GM06990 (cell line): ENCODE results near the gene SRRT.
"Not testable (repeated sequence)": the region's sequence is repeated elsewhere in the genome, so short reads cannot be mapped to it uniquely, and the experiment has no call there.

Source experiments
- DNase-seq: peaks from one replicate; pipeline ENCODE4 v3.0.0-alpha.2; 2011; ENCODE audit not compliant: insufficient read length; ENCODE audit errors: extremely low read depth
- H3K27me3 ChIP-seq: replicated peaks from 2 replicates; pipeline ENCODE4 v1.6.0; 2011; ENCODE audit warnings: low read length; ENCODE audit not compliant: control insufficient read depth, insufficient read depth
- H3K36me3 ChIP-seq: 2 replicates; pipeline ENCODE4 v1.5.1; 2011; ENCODE audit warnings: low read length; ENCODE audit not compliant: control insufficient read depth, insufficient read depth
- H3K4me3 ChIP-seq: replicated peaks from 2 replicates; pipeline ENCODE4 v1.5.1; 2011; ENCODE audit warnings: low read depth, mild to moderate bottlenecking, control low read depth, low read length
- TF ChIP-seq, protein P1 (sequence below): IDR thresholded peaks from 2 replicates; pipeline ENCODE4 v1.5.1; 2011; ENCODE audit warnings: low read length, control low read depth, mild to moderate bottlenecking, inconsistent platforms; ENCODE audit not compliant: insufficient read depth, poor library complexity, severe bottlenecking

The SRRT gene

GRCh38 chr7:100911484-100911883 lies 36.6 kb downstream of the SRRT start:
- H3K36me3 ChIP-seq, result no peaks in the 10 kb centered on the region
- no peak for DNase-seq
- TF ChIP-seq, protein P1, sequence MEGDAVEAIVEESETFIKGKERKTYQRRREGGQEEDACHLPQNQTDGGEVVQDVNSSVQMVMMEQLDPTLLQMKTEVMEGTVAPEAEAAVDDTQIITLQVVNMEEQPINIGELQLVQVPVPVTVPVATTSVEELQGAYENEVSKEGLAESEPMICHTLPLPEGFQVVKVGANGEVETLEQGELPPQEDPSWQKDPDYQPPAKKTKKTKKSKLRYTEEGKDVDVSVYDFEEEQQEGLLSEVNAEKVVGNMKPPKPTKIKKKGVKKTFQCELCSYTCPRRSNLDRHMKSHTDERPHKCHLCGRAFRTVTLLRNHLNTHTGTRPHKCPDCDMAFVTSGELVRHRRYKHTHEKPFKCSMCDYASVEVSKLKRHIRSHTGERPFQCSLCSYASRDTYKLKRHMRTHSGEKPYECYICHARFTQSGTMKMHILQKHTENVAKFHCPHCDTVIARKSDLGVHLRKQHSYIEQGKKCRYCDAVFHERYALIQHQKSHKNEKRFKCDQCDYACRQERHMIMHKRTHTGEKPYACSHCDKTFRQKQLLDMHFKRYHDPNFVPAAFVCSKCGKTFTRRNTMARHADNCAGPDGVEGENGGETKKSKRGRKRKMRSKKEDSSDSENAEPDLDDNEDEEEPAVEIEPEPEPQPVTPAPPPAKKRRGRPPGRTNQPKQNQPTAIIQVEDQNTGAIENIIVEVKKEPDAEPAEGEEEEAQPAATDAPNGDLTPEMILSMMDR, result no peak
- no peaks in the 10 kb centered on the region for H3K27me3 ChIP-seq
- no peak overlapping the region for H3K4me3 ChIP-seq

DNA sequence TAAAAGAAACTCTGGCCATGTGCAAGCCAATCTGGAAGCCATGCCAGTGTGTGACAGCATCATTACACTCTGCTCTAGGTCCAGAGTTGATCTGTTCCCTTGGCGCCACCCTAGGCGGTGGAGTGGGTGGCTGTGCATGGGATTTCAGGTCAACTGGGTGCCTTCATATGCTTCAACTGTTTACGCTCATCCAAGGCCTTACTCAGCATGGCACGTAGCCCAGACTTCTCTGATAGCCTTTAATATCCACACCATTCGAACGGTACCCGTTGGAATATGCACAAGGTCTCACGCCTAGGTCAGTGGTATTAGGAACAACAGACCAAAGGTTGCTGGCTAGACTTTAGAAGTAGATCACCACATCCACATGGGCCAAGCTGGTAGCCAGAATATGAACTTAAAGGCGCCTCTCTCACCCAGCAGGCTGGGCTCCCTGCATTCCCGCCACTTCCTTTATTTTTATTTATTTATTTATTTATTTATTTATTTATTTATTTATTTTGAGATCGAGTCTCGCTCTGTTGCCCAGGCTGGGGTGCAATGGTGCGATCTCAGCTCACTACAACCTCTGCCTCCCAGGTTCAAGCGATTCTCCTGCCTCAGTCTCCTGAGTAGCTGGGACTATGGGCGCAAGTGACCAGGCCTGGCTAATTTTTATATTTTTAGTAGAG lies 39.4 kb downstream of the SRRT start:
- H3K4me3 ChIP-seq, result no peak overlapping the region
- TF ChIP-seq, protein P1, result no peak
- DNase-seq, result no peak

DNA sequence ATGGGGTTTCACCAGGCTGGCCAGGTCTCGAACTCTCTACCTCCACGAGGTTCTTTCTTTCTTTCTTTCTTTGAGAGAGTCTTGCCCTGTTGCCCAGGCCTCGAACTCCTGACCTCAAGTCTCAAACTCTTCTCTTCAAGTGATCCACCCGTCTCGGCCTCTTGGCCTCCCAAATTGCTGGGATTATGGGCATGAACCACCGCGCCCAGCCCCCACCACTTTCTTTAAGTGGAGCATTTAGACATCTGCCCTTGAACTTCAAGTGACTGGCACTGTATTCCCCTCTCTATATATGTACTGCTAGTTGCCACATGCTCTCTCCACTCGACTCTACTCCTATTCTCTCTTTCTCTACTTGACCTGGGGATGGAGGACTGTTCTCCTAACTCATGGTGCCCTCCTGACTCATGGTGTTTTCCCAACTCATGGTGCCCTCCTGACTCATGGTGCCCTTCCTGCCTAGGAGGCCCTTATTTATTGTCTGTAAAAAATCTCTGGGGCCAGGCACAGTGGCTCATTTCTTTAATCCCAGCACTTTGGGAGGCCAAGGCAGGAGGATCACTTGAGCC lies 40.1 kb downstream of the SRRT start:
- Histone ChIP-seq H3K27me3 (no peaks in the 10 kb centered on the region), H3K4me3 (no peak overlapping the region), H3K36me3 (no peaks in the 10 kb centered on the region)
- DNase-seq, result no peak
- TF ChIP-seq, protein P1, result no peak

More for the DNA sequence above, 39.4 kb downstream of the SRRT start:
- no peaks in the 10 kb centered on the region for H3K27me3 ChIP-seq
- H3K36me3 ChIP-seq, result no peaks in the 10 kb centered on the region

DNA sequence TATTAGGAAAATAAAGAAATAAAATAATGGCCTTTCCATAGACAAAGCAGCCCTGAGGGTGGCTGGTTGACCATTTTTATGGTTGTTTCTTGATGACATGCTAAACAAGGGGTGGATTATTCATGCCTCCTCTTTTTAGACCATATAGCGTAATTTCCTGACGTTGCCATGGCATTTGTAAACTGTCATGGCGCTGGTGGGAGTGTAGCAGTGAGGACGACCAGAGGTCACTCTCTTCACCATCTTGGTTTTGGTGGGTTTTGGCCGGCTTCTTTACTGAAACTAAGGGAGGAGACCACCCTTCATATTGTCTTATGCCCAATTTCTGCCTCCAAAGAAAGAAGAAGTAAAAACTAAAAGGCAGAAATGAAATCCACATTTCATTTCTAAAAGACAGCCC lies 44.4 kb downstream of the SRRT start:
- not testable (repeated sequence) for H3K36me3 ChIP-seq, H3K4me3 ChIP-seq, H3K27me3 ChIP-seq, DNase-seq

GRCh38 chr7:100919779-100920437 lies 45.0 kb downstream of the SRRT start:
- H3K4me3 ChIP-seq, H3K36me3 ChIP-seq, H3K27me3 ChIP-seq, DNase-seq: not testable (repeated sequence)

DNA sequence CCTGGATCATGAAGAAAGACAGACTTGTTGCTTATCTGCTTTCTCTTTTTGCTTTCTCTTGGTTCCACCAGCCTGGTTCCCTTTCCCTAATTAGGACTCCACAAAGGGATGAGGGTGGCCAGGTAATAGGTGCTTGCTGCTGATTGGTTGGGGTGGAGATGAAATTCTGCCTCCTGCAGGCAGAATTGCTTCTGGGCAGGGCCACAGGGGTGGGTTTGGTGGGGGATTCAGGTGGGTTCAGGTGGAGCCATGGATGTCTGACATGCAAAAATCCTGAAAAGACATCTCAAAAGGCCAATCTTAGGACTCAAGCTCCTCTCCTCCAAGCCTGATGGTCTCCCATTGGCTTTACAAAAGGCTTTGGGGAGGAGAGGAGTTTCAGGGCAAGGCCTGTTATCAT lies 46.1 kb downstream of the SRRT start:
- DNase-seq, result no peak
- TF ChIP-seq, protein P1, result no peak
- H3K36me3 ChIP-seq, result no peaks in the 10 kb centered on the region
- H3K27me3 ChIP-seq, result no peaks in the 10 kb centered on the region
- no peak overlapping the region for H3K4me3 ChIP-seq

GRCh38 chr7:100923616-100924015 lies 48.7 kb downstream of the SRRT start:
- not testable (repeated sequence) for H3K27me3 ChIP-seq, H3K4me3 ChIP-seq, H3K36me3 ChIP-seq, DNase-seq
